Measurements from ENCODE around the gene SYK.
"Not testable (repeated sequence)": the region's sequence is repeated elsewhere in the genome, so short reads cannot be mapped to it uniquely, and the experiment has no call there.

SYK gene

GRCh38 chr9:90801241-90801972, at the start of gene SYK:
Gene SYK (plus strand): TSS chr9:90801819. CDS start chr9:90843899, 42,080 bp downstream.
- DNase-seq (ENCODE audit: low spot score): no peak

DNA sequence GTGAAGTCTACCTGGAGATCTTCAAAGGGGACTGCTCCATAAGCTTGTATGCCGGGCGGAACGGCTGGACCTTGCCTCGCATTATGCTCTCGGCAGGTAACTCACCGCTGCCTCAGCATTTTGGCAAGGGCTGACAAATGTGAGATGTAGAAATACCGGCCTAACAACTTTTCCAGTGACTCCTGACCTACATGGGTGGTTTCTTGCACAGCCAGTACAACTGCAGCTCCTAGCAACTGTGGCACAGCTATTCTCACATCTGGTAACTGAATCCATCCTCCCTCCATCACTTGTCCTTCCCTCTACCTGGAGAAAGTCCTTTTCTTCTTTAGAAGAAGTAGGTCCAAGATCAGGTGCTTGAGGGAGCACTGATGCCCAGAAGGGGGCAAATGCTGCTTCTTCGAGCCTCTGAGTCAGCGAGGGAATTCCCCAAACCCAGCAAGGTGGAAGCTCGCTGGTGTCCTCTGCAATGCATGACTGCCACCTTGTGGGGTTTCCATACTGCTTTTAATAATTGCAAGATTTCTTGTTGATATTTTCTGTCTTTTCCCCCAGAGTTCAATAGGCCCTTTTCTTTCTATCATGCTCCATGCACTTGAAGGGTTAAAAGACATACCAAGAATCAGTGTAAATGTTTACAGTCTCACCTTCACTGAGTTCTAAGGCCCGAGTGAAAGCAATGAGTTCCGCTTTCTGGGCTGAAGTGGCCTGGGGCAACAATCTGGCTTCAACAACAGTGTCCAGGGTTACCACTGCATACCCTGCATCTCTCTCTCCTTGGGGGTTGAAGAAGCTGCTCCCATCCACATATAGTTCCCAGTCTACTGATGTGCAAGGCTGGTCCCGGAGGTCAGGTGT, 45.9 kb upstream of the SYK start:
- not testable (repeated sequence) for DNase-seq (ENCODE audit: low spot score)

DNA sequence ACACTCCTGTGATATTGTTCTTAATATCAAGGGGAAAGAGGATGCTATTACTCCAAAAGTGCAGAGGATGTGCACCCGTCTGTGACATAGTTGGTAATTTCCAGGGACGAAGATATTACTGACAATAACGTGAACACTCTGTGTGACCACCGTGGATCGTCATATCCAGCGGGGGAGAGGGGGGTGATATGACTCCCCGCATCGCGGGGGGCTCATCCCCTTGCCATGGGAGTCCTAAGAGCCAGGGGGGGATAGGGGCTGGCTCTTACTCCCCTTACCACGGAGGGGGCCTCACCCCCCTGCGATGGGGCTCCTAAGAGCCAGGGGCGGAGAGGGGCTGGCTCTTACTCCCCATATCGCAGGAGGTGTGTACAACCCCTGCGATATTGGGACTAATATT, 41.0 kb upstream of the SYK start:
- not testable (repeated sequence) for DNase-seq (ENCODE audit: low spot score)

GRCh38 chr9:90766731-90767130, 34.9 kb upstream of the SYK start:
- no peak for DNase-seq (ENCODE audit: low spot score)

DNA sequence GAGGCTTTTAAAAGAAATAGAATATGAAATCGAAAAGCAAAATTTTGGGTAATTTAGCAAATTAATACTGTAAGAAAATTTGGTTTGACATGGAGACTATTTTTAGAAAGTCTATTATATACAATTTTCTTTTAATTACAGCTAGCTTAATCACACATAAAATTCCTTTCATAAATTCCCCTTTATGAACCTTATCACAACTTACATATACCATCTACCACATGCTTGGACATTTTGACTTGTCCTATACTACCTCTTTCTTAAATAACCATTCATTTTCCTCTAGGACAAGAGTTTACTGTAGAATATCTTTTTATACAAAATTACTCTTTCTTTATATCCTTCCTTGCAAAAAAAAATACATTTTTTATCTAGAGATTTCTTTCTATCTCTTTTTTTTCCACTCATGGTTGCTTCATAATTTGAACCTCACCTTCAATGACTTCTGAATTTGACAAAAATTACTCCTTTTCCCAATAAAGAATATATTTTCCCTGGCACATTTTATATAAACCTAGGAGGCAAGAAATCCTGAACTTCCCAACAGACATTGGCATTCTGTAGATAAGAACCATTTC, 34.0 kb upstream of the SYK start:
- DNase-seq (ENCODE audit: low spot score): no peak

DNA sequence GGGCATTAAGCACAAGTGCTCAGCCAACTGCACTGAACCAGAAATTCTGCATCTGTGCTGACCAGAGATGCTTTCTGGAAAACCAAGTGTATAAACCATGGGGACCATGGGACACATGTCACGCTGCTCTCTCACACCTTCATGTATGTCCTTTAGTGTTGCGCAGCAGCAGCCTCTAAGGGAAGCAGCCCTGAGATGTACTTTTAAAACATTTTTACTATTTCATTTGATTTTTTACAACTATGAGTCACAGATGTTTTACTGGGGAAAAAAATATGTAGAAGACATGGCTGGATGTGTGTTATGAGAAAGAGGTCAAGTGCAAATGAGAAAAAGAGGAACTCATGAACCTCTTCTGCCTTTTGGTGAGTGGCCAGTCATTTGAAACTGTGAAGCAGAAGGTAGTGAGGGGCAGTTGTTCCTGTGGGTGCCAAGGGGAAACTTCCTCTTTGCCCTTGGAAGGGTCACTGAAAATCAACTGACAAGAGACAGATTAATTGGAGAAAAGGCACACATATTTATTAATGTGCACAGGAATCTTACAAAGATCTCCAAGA, 31.4 kb upstream of the SYK start:
- no peak for DNase-seq (ENCODE audit: low spot score)

DNA sequence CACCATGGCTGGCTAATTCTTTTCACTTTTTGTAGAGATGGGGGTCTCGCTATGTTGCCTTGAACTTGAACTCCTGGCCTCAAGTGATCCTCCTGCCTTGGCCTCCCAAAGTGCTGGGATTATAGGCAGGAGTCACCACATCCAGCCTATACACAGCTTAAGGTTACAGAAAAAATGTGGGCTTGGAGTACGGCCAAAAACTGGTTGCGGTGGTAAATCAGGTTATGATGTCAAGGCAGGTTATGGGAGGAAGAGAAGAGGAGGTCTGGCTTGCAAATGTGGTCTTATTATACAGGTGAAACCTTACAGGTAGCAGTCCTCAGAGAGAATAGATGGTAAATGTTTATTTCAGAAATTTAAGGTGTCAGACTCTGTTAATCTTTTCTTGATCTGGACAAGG, 30.7 kb upstream of the SYK start:
- DNase-seq (ENCODE audit: low spot score): no peak

- no peak for DNase-seq (ENCODE audit: low spot score)
Measured at GRCh38 chr9:90772386-90772785, 29.2 kb upstream of the SYK start.

DNA sequence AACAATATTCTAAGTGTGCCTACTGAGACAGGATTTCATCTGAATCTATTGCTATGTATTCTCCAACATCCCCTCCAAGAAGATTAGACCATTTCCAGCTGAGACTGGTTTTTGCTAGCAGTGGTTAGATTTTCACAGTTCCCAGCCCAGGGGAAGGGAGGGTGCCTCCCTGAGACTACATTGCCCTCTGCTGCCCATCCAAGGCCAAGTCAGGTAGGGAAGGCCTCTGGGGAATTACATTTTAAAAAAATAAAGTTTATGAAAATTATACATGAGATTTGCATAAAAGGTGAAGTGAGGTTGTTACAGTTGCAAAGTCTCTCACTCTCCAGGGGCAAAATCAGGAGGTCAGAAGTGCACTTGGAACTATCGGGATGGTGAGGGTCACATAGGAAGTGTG, 28.0 kb upstream of the SYK start:
- peak; percentile 11 for DNase-seq (ENCODE audit: low spot score)

- no peak for DNase-seq (ENCODE audit: low spot score)
Measured at GRCh38 chr9:90774071-90774470, 27.5 kb upstream of the SYK start.

DNA sequence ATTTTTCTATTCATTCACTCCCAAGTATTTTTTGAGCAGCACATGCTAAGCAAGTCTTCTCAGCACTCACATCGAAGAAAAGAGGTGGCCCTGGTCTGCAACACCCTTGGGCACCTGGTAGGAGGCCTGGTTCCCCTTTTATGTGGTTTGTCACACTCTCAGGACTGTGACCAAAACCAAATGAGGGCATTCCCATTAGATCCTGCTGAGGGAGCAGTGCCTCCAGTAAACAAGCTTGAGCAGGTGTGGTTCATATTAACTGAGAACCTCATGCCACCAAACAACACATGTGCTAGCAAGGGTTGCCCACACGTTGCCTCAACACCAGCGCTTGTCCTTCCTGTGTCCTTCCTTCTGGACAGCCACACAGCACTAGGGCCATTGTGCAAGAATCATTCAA, 26.9 kb upstream of the SYK start:
- DNase-seq (ENCODE audit: low spot score): no peak

DNA sequence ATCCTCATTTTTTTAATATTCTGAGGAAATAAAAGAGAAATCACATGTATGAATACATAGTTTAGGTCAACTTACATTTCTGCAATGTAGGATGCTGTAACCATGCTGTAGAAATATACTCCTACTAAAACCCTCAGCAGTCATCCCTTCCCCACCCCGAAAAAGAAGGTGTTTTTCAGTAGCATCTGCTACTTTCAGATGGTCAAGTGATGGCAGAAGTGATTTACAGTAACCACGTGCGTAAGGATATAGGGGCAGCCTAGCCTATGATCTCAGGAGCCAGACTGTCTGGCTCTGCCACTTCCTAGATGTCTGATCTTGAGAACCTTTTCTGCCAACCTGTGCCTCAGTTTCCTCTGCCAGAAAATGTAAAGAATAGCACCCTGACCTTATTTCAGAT, 26.0 kb upstream of the SYK start:
- DNase-seq (ENCODE audit: low spot score): no peak

GRCh38 chr9:90778746-90779145, 22.9 kb upstream of the SYK start:
- DNase-seq (ENCODE audit: low spot score): no peak

DNA sequence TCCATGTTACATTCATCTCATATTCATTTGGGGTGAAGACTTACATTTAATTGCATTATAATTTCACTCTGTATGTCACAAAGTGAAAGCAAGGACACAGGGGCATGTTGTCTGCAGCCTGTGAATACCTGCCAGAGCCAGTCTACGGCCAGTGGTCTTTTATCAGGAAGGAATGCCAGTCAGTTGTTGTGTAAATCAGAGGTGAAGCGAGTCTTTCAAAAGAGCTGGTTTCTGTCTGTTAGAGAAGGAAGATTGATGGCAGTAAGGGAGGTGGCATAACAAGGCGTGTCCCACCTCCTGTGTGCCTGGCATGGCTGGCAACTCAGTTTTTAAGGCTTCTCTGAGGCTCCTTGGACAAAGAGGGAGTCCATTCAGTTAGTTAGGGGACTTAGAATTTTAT, 18.1 kb upstream of the SYK start:
- no peak for DNase-seq (ENCODE audit: low spot score)

DNA sequence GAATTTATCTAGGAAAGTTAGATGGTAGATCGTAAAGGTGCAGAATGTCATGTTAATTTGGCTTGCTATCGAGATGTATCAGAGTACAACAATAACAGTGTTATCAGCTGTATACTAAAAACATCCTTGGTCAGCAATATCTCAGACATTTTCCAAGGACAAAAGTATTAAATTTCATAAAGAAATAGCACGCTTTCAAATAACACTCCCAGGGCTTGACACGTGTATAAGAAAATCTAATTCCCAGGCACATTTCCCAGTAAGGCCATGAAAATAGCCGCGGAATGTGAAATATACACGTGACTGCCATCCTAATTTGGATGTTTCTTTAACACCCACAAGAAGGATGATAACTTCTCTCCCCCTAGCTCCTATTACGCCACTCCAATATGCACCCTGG, 17.7 kb upstream of the SYK start:
- no peak for DNase-seq (ENCODE audit: low spot score)

GRCh38 chr9:90787771-90788460, 13.7 kb upstream of the SYK start:
- no peak for DNase-seq (ENCODE audit: low spot score)

DNA sequence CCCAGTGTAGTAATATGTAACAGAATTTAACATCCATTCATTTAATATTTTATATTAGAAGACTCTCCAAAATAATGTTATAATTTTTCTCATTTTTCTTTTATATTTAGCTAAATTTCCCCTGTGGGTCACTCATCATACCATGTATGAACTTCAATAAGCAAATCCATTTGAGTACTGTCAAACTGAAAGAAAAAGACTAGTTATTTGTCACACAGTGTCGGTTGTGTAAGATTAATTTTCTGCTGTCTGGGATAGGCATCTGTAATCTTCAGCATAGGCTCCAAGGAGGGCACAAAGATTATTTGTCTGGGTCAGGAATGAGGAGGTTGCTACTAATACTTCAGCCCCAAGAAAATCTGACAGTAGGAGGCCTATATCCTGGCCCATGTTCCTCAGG, 13.1 kb upstream of the SYK start:
- DNase-seq (ENCODE audit: low spot score): not testable (repeated sequence)

GRCh38 chr9:90789408-90789807, 12.2 kb upstream of the SYK start:
- DNase-seq (ENCODE audit: low spot score): no peak

- no peak for DNase-seq (ENCODE audit: low spot score)
Measured at GRCh38 chr9:90789862-90790261, 11.8 kb upstream of the SYK start.

DNA sequence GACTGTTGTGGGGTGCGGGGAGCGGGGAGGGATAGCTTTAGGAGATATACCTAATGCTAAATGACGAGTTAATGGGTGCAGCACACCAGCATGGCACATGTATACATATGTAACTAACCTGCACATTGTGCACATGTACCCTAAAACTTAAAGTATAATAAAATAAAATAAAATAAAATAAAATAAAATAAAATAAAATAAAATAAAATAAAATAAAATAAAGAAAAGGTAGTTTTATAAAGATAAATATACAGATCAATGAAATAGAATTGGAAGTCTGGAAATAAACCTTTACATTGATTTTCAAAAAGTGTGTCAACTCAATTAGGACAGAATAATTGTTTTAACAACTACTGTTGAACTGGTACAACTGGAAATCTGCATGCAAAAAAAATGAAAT, 8.6 kb upstream of the SYK start:
- not testable (repeated sequence) for DNase-seq (ENCODE audit: low spot score)

DNA sequence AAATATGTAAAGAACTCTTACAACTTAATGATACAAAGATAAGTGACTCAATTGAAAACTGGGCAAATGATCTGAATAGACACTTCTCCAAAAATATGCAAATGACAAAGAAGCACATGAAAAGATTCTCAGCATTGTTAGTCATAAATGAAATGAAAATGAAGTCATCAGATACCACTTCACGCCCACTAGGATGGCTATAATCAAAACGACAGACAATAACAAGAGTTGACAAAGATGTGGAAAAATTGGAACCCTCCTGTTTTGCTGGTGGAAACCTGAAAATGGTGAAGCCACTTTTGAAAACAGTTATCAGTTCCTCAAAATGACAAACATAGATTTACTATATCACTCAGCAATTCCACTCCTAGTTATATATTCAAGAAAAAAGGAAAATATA, 7.9 kb upstream of the SYK start:
- no peak for DNase-seq (ENCODE audit: low spot score)

DNA sequence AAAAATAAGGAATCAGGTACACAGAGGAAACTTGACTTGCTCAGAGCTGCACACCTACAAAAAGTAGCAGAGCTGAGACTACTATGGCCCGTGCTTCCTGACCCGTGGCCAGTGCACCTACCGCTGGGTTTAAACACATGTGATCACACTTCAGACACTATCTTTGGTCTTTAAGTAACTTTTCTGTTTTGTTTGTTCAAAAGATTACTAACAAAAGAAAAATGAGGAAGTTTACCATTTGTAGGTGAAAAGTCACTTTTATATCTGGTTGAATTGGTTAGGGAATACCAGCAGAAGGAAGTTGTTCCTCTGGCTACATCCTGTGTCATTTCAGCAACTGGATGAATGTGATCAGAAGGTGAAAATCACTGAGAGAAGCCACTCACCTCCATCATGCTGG, 6.5 kb upstream of the SYK start:
- DNase-seq (ENCODE audit: low spot score): no peak

Data from AG08396 (cell line).